Measurements from ENCODE around the gene SNX32. TPM values are rescaled to one million over a fixed set of nuclear protein-coding genes. Genes with fewer than 3 reads are reported as not detected.
A peak's percentile ranks its signal among the peaks of the same experiment; 100 is the strongest.

The SNX32 gene
- total RNA-seq, 2 experiments from 2014 or later = 2.9 to 3.0 TPM

DNA sequence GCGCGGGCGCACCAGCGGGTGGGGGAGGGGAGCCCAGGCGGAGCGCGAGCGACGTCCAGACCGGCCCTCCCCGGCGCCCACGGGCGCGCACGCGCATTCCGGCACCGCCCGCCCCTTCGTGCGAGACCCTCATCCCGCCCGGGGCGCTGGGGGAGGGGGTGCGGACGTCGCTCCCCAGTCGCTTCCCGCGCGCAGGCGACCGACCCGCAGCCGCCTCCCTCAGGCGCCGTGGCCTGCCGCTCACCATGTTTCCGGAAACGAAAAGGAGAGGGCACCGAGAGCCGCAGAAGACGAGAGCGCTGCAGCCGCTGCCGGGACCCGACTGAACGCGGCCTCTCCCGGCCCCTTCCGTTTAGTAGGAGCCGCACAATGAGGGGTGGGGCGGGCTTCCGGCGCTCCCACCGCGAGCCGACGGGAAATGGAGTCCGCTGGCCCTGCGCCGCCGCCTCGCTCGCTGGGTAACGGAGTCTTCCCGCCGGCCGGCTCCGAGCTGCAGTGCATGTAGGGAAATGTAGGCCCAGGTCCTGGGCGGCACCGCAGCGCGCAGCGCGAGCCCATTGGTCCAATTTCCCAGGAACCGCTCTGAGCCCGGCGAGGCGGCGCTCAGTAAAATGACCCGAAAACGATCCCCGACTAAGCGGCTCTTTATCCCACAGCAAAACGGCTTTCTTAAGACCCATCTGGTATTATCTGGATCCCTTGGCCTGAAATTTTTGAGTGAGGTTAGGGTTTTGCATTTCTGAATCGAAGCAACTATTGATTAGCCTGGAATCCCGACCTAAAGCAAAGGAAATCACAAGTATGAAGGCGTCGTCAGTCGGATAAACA, 24.3 kb downstream of the SNX32 start, which contains the start of gene CFL1:
CFL1 (minus strand) TSS at position 328 of the 828 bp plus-strand sequence; CDS start at position 247, 81 bp downstream.
- DNase-seq (peak; percentile 99), ATAC-seq (peak; percentile 70)
- Mint-ChIP-seq H3K27me3 (no peaks in the 10 kb centered on the region), H3K27ac (peak within 1 kb of the TSS; percentile 95), H3K9me3 (ENCODE audit: low read depth) (no peaks in the 10 kb centered on the region), H3K36me3 (ENCODE audit: low read depth) (peaks cover 49% of the 10 kb centered on the region), H3K4me3 (peak within 1 kb of the TSS; percentile 91), H3K4me1 (peaks cover 43% of the 10 kb centered on the region)
- POLR2A ChIA-PET = interaction anchor here (0.6 to 2.8 kb wide), 10 partner anchors 8 to 1080 kb away, joined by 3 to 68 read pairs (median 4); partner anchors contain the start of genes CCDC85B, FIBP, NEAT1 and PCNX3
- CTCF ChIA-PET = interaction anchor here (0.6 to 6.6 kb wide), 8 partner anchors 16 to 145 kb away, joined by 3 to 210 read pairs (median 9); partner anchors contain the start of genes CCDC85B, FIBP, FOSL1 and KAT5
- intact Hi-C loops (cut with DNase I, micrococcal nuclease) = loop anchor here (1.0 to 5.0 kb wide), 13 partner anchors 25 to 1617 kb away; partner anchors contain the start of genes C11orf68 (in 2 of the 2), DRAP1 (in 2 of the 2), FAM89B (in 1 of the 2) and FKBP2 (in 1 of the 2)

DNA sequence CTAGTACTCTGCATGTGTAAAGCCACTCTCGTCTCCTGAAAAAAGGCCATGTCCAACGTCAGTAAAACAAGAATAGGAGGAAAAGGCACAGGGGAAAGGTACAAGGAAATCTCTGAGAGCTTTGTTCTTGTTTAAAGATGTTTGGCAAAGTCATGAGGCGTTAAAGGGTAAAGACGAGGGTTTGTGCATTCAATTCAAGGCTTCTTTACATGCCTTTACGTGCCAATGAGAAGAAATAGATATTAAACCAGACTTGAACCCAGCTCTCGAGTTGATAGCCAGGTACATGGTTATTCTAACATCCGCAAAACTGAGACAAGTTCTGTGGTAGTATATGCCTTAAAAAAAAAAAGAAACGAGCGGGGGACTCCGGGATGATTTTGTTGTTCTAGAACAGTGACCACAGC, 24.9 kb downstream of the SNX32 start:
- CTCF ChIA-PET = interaction anchor here (0.6 to 6.6 kb wide), 10 partner anchors 15 to 244 kb away, joined by 3 to 210 read pairs (median 8); partner anchors contain the start of genes BANF1, CCDC85B, EIF1AD and FIBP
- no peak for ATAC-seq
- intact Hi-C loops (cut with DNase I, micrococcal nuclease) = loop anchor here (1.0 to 5.0 kb wide), 17 partner anchors 25 to 1618 kb away; partner anchors contain the start of genes C11orf68 (in 2 of the 2), DRAP1 (in 2 of the 2), PCNX3 (in 2 of the 2) and BANF1 (in 1 of the 2)
- H3K27ac Mint-ChIP-seq = peak overlapping the region; percentile 95
- H3K4me1 Mint-ChIP-seq = peaks cover 43% of the 10 kb centered on the region
- POLR2A ChIA-PET = interaction anchor here (0.6 to 2.8 kb wide), 11 partner anchors 9 to 725 kb away, joined by 3 to 68 read pairs (median 3); partner anchors contain the start of genes BANF1, CCDC85B, FIBP and NEAT1
- H3K27me3 Mint-ChIP-seq = no peaks in the 10 kb centered on the region
- no peaks in the 10 kb centered on the region for H3K9me3 Mint-ChIP-seq (ENCODE audit: low read depth)
- peaks cover 49% of the 10 kb centered on the region for H3K36me3 Mint-ChIP-seq (ENCODE audit: low read depth)
- H3K4me3 Mint-ChIP-seq = peak overlapping the region; percentile 91
- no peak for DNase-seq

DNA sequence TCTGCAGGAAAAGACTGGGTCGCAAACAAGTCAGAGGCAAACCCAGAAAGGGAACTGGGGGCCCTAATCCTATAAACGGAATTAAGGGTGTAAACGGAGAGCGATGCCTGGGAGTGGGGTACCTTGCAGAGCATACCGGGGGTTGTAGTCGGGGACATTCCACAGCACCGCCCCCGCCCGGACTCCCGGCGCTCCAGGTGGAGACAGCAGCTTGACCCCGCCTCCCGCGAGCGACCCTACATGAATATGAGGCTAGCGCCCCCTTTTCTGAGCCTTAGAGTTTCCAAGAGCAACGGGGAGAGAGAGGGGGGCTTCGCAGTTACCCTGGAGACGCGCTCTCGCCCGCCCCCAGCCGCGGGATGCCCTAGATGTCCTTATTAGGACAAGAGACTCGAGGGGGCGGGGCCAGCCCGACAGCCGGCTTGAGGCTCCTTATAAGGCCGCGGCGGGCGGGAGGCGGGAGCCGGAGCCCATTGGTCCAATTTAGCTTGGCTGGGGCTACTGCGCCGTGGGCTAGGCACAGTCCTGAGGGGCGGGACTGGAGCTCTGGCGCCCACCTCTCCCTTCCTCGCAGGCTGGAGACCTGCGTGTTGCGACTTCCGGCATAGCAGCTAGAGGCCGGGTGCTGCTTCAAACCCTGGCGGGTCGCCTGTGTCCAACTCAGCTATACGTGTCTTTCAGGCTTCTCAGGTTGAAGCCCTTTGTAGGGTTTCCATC, 25.5 kb downstream of the SNX32 start:
- peaks cover 47% of the 10 kb centered on the region for H3K36me3 Mint-ChIP-seq (ENCODE audit: low read depth)
- POLR2A ChIA-PET = interaction anchor here (0.7 to 2.8 kb wide), 15 partner anchors 9 to 244 kb away, joined by 3 to 68 read pairs (median 6); partner anchors contain the start of genes AP5B1, BANF1, CCDC85B and FIBP
- CTCF ChIA-PET = interaction anchor here (0.5 to 6.6 kb wide), 40 partner anchors 8 to 522 kb away, joined by 3 to 210 read pairs (median 4); partner anchors contain the start of genes BANF1, BRMS1, CCDC85B and CTSW
- H3K27me3 Mint-ChIP-seq = no peaks in the 10 kb centered on the region
- no peaks in the 10 kb centered on the region for H3K9me3 Mint-ChIP-seq (ENCODE audit: low read depth)
- H3K4me1 Mint-ChIP-seq = peaks cover 42% of the 10 kb centered on the region
- H3K27ac Mint-ChIP-seq = peak overlapping the region; percentile 99
- intact Hi-C loops (cut with DNase I, micrococcal nuclease) = loop anchor here (1.0 to 5.0 kb wide), 11 partner anchors 41 to 1618 kb away; partner anchors contain the start of genes BANF1 (in 1 of the 2), C11orf68 (in 1 of the 2), DRAP1 (in 1 of the 2) and EIF1AD (in 1 of the 2)
- DNase-seq (peak; percentile 99), ATAC-seq (peak; percentile 73)
- peak overlapping the region; percentile 91 for H3K4me3 Mint-ChIP-seq

DNA sequence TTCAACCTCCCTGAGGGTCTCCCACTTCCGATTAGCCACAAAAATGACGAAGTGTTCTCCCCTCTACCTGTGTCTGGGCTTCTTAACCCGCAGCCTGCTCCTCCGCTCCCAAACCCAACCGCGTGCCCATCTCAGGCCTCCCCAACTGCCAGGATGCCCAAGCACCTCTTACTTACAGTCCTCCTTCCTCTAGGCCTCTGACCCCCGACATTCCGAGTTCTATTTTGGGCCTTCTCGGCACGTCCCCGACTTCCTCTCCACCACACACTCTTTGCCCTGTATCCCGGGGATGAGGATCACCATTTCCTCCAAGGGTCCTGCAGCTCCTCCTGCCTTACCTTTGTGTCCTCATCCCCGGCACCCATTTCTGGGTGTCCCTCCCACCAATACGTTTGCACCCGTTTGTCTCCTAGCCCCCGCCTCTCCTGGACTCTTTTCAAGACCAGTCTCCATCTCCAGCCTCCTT, 26.1 kb downstream of the SNX32 start:
- Mint-ChIP-seq H3K36me3 (ENCODE audit: low read depth) (peaks cover 45% of the 10 kb centered on the region), H3K9me3 (ENCODE audit: low read depth) (no peaks in the 10 kb centered on the region), H3K4me1 (peaks cover 36% of the 10 kb centered on the region), H3K27me3 (no peaks in the 10 kb centered on the region), H3K27ac (peak overlapping the region; percentile 99), H3K4me3 (peak overlapping the region; percentile 91)
- intact Hi-C loops (cut with DNase I, micrococcal nuclease) = loop anchor here (1.0 to 5.0 kb wide), 22 partner anchors 13 to 1619 kb away; partner anchors contain the start of genes BANF1 (in 2 of the 2), EIF1AD (in 2 of the 2), FIBP (in 2 of the 2) and ZNRD2 (in 2 of the 2)
- peak; percentile 4 for ATAC-seq
- CTCF ChIA-PET = interaction anchor here (0.6 to 6.6 kb wide), 42 partner anchors 8 to 522 kb away, joined by 3 to 210 read pairs (median 4); partner anchors contain the start of genes BANF1, BRMS1, CCDC85B and CTSW
- POLR2A ChIA-PET = interaction anchor here (0.8 to 2.8 kb wide), 14 partner anchors 9 to 245 kb away, joined by 3 to 68 read pairs (median 6); partner anchors contain the start of genes AP5B1, CCDC85B, FIBP and KAT5
- DNase-seq = no peak

DNA sequence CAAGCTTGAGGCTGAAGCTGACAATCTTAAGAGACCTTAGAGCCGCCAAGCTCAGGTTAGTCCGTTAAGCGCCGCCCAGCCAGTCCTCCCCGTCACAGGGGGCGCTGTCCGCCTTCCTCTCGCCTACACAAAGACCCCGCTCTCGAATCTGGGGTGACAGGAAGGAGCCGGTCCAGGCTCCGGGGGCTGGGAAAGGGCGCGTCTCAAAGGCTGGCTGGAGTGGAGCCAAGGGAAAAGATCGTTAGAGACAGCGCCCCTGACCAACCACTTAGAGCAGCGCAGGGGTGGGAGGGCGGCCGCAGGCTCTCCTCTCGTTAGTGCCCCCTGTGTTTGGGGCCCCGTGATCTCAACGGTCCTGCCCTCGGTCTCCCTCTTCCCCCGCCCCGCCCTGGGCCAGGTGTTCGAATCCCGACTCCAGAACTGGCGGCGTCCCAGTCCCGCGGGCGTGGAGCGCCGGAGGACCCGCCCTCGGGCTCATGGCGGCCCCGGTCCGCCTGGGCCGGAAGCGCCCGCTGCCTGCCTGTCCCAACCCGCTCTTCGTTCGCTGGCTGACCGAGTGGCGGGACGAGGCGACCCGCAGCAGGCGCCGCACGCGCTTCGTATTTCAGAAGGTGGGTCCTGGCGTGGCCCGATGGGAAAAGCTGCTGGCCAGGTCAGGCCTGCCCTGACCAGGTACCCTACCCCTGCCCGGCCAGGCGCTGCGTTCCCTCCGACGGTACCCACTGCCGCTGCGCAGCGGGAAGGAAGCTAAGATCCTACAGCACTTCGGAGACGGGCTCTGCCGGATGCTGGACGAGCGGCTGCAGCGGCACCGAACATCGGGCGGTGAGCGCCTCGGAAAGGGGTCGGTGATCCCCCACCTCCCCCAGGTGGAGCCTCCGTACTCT, 26.8 kb downstream of the SNX32 start, which contains the start of gene MUS81:
MUS81 (plus strand) TSS at position 156 of the 887 bp plus-strand sequence; CDS start at position 477, 321 bp downstream.
- intact Hi-C loops (cut with DNase I, micrococcal nuclease) = loop anchor here (1.0 to 2.0 kb wide), 12 partner anchors 13 to 511 kb away; partner anchors contain the start of genes FIBP (in 2 of the 2), AP5B1 (in 1 of the 2), BANF1 (in 1 of the 2) and EIF1AD (in 1 of the 2)
- ATAC-seq (peak; percentile 37), DNase-seq (peak; percentile 97)
- H3K27me3 Mint-ChIP-seq = no peaks in the 10 kb centered on the region
- CTCF ChIA-PET = interaction anchor here (0.6 to 6.6 kb wide), 37 partner anchors 8 to 521 kb away, joined by 3 to 210 read pairs (median 5); partner anchors contain the start of genes BANF1, CCDC85B, CTSW and EIF1AD
- peaks cover 46% of the 10 kb centered on the region for H3K36me3 Mint-ChIP-seq (ENCODE audit: low read depth)
- peak within 1 kb of the TSS; percentile 99 for H3K27ac Mint-ChIP-seq
- H3K9me3 Mint-ChIP-seq (ENCODE audit: low read depth) = no peaks in the 10 kb centered on the region
- H3K4me3 Mint-ChIP-seq = peak within 1 kb of the TSS; percentile 91
- peaks cover 31% of the 10 kb centered on the region for H3K4me1 Mint-ChIP-seq
- POLR2A ChIA-PET = interaction anchor here (0.8 to 2.8 kb wide), 12 partner anchors 8 to 246 kb away, joined by 3 to 68 read pairs (median 6); partner anchors contain the start of genes AP5B1, CCDC85B, FIBP and KAT5

DNA sequence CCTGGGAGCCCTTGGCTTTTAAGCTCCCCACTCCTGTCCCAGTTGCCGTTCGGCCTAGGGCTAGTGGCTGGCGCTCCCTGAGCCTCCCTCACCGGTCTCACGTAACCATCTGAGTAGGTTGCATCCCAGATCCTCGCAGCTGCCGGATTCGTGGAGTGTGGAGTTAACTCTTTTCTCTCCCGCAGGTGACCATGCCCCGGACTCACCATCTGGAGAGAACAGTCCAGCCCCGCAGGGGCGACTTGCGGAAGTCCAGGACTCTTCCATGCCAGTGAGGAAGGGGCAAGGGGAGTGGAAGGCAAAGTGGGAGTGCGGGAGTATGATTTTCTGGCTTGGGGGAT, 27.4 kb downstream of the SNX32 start:
- ATAC-seq (no peak), DNase-seq (no peak)
- Mint-ChIP-seq H3K4me3 (peak overlapping the region; percentile 91), H3K9me3 (ENCODE audit: low read depth) (no peaks in the 10 kb centered on the region), H3K4me1 (peaks cover 25% of the 10 kb centered on the region), H3K27ac (peak overlapping the region; percentile 99), H3K27me3 (no peaks in the 10 kb centered on the region), H3K36me3 (ENCODE audit: low read depth) (peaks cover 40% of the 10 kb centered on the region)
- CTCF ChIA-PET = interaction anchor here (0.6 to 6.6 kb wide), 7 partner anchors 9 to 149 kb away, joined by 3 to 210 read pairs (median 29); partner anchors contain the start of genes CCDC85B, FIBP, KAT5 and RNASEH2C
- intact Hi-C loops (cut with DNase I, micrococcal nuclease) = loop anchor here in 1 of 2 experiments (2.0 kb wide), 1 partner anchor 128 kb away; no protein-coding TSS in a partner anchor
- POLR2A ChIA-PET = interaction anchor here (0.8 to 1.8 kb wide), 2 partner anchors 10 to 81 kb away, joined by 6 read pairs; partner anchors contain the start of gene AP5B1

DNA sequence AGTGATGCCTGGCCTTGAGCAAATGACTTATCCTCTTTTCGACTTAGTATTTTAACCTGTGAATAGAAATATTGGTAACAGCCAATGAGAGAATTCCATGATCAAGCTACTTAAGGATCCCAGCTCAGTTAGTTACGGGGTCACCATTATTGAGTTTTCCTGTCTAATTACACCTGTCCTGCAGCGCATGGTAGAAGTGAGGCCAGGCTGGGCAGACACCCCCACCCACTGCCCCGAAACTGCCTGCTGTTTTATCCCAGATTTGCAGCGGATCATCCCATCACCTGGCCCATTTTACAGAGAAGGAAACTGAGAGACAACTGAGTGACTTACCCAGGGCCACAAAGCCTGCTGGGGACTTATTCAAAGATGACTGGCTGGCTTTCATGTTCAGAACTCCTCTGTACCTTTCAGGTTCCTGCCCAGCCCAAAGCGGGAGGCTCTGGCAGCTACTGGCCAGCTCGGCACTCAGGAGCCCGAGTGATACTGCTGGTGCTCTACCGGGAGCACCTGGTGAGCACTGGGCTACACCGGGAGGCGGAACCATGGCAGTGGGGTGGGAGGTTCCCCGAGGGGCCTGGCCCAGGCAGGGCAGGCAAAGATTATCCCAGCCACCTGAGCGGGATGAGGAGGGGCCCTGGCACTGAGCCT, 27.9 kb downstream of the SNX32 start:
- no peaks in the 10 kb centered on the region for H3K9me3 Mint-ChIP-seq (ENCODE audit: low read depth)
- ATAC-seq (no peak), DNase-seq (no peak)
- peaks cover 36% of the 10 kb centered on the region for H3K36me3 Mint-ChIP-seq (ENCODE audit: low read depth)
- ChIA-PET POLR2A (interaction anchor here (0.8 to 1.6 kb wide), 2 partner anchors 10 to 29 kb away, joined by 3 to 6 read pairs; partner anchors contain the start of gene CCDC85B), CTCF (interaction anchor here (0.6 to 6.6 kb wide), 5 partner anchors 8 to 142 kb away, joined by 3 to 210 read pairs (median 8); partner anchors contain the start of genes CCDC85B, FIBP and RNASEH2C)
- intact Hi-C loops (cut with DNase I, micrococcal nuclease) = loop anchor here in 1 of 2 experiments (2.0 kb wide), 1 partner anchor 127 kb away; no protein-coding TSS in a partner anchor
- H3K4me1 Mint-ChIP-seq = peaks cover 20% of the 10 kb centered on the region
- peak overlapping the region; percentile 91 for H3K4me3 Mint-ChIP-seq
- H3K27ac Mint-ChIP-seq = peak overlapping the region; percentile 99
- no peaks in the 10 kb centered on the region for H3K27me3 Mint-ChIP-seq

DNA sequence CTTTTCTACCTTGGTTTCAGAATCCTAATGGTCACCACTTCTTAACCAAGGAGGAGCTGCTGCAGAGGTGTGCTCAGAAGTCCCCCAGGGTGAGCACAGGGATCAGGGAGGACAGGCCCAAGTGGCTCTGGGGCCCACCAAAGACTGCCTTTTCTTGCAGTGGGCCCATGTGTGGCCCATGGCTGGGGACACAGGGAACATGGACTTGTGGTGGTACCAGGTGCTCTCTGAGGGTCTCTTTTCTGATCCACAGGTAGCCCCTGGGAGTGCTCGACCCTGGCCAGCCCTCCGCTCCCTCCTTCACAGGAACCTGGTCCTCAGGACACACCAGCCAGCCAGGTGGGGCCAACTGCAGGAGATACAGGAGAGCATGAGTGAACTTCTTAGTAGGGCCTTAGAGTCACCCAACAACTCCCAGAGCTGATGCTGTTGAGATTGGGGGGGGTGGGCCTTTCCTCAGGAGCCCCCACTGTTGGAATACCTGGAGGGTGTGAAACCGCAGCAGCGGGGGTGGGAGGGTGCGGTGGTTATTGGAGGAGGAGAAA, 28.5 kb downstream of the SNX32 start:
- H3K27me3 Mint-ChIP-seq = no peaks in the 10 kb centered on the region
- CTCF ChIA-PET = interaction anchor here (0.5 to 6.6 kb wide), 3 partner anchors 27 to 171 kb away, joined by 3 to 210 read pairs (median 4); partner anchors contain the start of genes CCDC85B and FIBP
- H3K4me1 Mint-ChIP-seq = peaks cover 17% of the 10 kb centered on the region
- peak overlapping the region; percentile 91 for H3K4me3 Mint-ChIP-seq
- H3K36me3 Mint-ChIP-seq (ENCODE audit: low read depth) = peaks cover 39% of the 10 kb centered on the region
- ATAC-seq (no peak), DNase-seq (no peak)
- H3K27ac Mint-ChIP-seq = peak overlapping the region; percentile 72
- H3K9me3 Mint-ChIP-seq (ENCODE audit: low read depth) = no peaks in the 10 kb centered on the region
- POLR2A ChIA-PET = interaction anchor here (1.6 to 1.7 kb wide), 2 partner anchors 9 to 29 kb away, joined by 3 to 6 read pairs; partner anchors contain the start of gene CCDC85B
- intact Hi-C loops (cut with DNase I, micrococcal nuclease) = no loop called here

All from activated CD4-positive, alpha-beta T cell treated with anti-CD3 and anti-CD28 coated beads for 36 hours (primary cell).